Endothelial cell of umbilical vein (primary cell): ENCODE results near the gene ART5.
"Not testable (repeated sequence)": the region's sequence is repeated elsewhere in the genome, so short reads cannot be mapped to it uniquely, and the experiment has no call there.

Experiments used
- EZH2 ChIP-seq: IDR thresholded peaks from 2 replicates; pipeline ENCODE4 v1.6.1; 2012; ENCODE audit warnings: borderline replicate concordance, low read depth, mild to moderate bottlenecking, moderate library complexity, low read length, inconsistent platforms; ENCODE audit not compliant: severe bottlenecking
- MAX ChIP-seq: IDR thresholded peaks from 2 replicates; pipeline ENCODE4 v1.6.1; 2011; ENCODE audit not compliant: insufficient read depth, insufficient read length
- POLR2A ChIP-seq: IDR thresholded peaks from 2 replicates; pipeline ENCODE4 v1.6.1; 2012; ENCODE audit warnings: low read depth, mild to moderate bottlenecking, control low read depth, low read length
- POLR2AphosphoS5 ChIP-seq: IDR thresholded peaks from 2 replicates; pipeline ENCODE4 v1.6.1; 2012; ENCODE audit warnings: low read depth, mild to moderate bottlenecking, control low read depth, low read length, moderate library complexity; ENCODE audit not compliant: insufficient read depth
- TF ChIP-seq, protein P1 (sequence below), 2 donors: IDR thresholded peaks; 1 replicate in 1 of 2; 2 replicates in 1 of 2; pipeline ENCODE4 v1.5.1; 2011; ENCODE audit warnings: low read length in 2 of 2, mild to moderate bottlenecking in 2 of 2, moderate library complexity in 2 of 2, control low read depth in 1 of 2, inconsistent platforms in 1 of 2, low read depth in 1 of 2; ENCODE audit not compliant: insufficient read depth in 1 of 2; ENCODE audit errors: extremely low read depth in 1 of 2

DNA sequence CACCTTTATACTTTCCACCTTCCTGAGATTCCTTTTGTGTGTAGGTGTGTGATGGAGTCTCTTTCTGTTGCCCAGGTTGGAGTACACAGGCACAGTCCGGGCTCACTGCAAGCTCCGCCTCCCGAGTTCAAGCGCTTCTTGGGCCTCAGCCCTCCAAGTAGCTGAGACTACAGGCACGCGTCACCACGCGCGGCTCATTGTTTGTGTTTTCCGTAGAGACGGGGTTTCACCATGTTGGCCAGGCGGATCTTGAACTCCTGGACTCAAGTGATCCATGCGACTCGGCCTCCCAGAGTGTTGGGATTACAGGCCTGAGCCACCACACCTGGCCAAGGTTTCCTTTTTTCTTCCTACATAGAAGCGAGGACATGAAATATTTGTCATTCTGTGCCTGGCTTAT, 44.0 kb downstream of the ART5 start:
- TF ChIP-seq, protein P1, sequence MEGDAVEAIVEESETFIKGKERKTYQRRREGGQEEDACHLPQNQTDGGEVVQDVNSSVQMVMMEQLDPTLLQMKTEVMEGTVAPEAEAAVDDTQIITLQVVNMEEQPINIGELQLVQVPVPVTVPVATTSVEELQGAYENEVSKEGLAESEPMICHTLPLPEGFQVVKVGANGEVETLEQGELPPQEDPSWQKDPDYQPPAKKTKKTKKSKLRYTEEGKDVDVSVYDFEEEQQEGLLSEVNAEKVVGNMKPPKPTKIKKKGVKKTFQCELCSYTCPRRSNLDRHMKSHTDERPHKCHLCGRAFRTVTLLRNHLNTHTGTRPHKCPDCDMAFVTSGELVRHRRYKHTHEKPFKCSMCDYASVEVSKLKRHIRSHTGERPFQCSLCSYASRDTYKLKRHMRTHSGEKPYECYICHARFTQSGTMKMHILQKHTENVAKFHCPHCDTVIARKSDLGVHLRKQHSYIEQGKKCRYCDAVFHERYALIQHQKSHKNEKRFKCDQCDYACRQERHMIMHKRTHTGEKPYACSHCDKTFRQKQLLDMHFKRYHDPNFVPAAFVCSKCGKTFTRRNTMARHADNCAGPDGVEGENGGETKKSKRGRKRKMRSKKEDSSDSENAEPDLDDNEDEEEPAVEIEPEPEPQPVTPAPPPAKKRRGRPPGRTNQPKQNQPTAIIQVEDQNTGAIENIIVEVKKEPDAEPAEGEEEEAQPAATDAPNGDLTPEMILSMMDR (IDR thresholded peaks at IDR 0.05; ENCODE audit: extremely low read depth in 1 of 2, insufficient read depth in 1 of 2, low read depth in 1 of 2, low read length in 2 of 2): not testable (repeated sequence)
- TF ChIP-seq POLR2A, POLR2AphosphoS5, EZH2, MAX: not testable (repeated sequence)
